Inferior parietal cortex (tissue), 1 donor: ENCODE data around the gene KLHL2.
"Not testable (repeated sequence)": the region's sequence is repeated elsewhere in the genome, so short reads cannot be mapped to it uniquely, and the experiment has no call there.

Experiments
- DNase-seq: peaks from one replicate; pipeline ENCODE4 v3.0.0-alpha.2; 2016; ENCODE audit errors: extremely low spot score

Gene KLHL2

GRCh38 chr4:165203541-165204461 lies 3.6 kb upstream of the KLHL2 start:
- DNase-seq = no peak

- DNase-seq = no peak
These were observed 2.9 kb upstream of the KLHL2 start for GRCh38 chr4:165204462-165204830.

GRCh38 chr4:165207016-165207430 lies 338 bp upstream of the KLHL2 start:
- no peak for DNase-seq

- no peak for DNase-seq
These were observed 876 bp downstream of the KLHL2 start for GRCh38 chr4:165208221-165208652.

GRCh38 chr4:165208741-165209388 lies 1.5 kb downstream of the KLHL2 start:
- DNase-seq = no peak

GRCh38 chr4:165209796-165210195 lies 2.4 kb downstream of the KLHL2 start:
- DNase-seq = no peak

- no peak for DNase-seq
These were observed 3.2 kb downstream of the KLHL2 start for GRCh38 chr4:165210566-165210965.

GRCh38 chr4:165212647-165213046 lies 5.3 kb downstream of the KLHL2 start:
- DNase-seq = not testable (repeated sequence)

GRCh38 chr4:165213404-165213803 lies 6.0 kb downstream of the KLHL2 start:
- not testable (repeated sequence) for DNase-seq

GRCh38 chr4:165213991-165214709 lies 6.8 kb downstream of the KLHL2 start:
- DNase-seq = not testable (repeated sequence)

- DNase-seq = not testable (repeated sequence)
These were observed 7.8 kb downstream of the KLHL2 start for GRCh38 chr4:165215034-165215751.

- not testable (repeated sequence) for DNase-seq
These were observed 8.6 kb downstream of the KLHL2 start for GRCh38 chr4:165215761-165216487.

- DNase-seq = no peak
These were observed 10.0 kb downstream of the KLHL2 start for GRCh38 chr4:165217325-165217724.

GRCh38 chr4:165221306-165221705 lies 13.9 kb downstream of the KLHL2 start:
- not testable (repeated sequence) for DNase-seq

- not testable (repeated sequence) for DNase-seq
These were observed 14.8 kb downstream of the KLHL2 start for GRCh38 chr4:165221993-165222650.

GRCh38 chr4:165222651-165222994 lies 15.3 kb downstream of the KLHL2 start:
- no peak for DNase-seq

GRCh38 chr4:165227401-165227800 lies 20.0 kb downstream of the KLHL2 start:
- DNase-seq = not testable (repeated sequence)

GRCh38 chr4:165229490-165230200 lies 22.3 kb downstream of the KLHL2 start:
- DNase-seq = not testable (repeated sequence)

- not testable (repeated sequence) for DNase-seq
These were observed 25.5 kb downstream of the KLHL2 start for GRCh38 chr4:165232623-165233433.
